RWPE2 (cell line): ENCODE results near the gene LAMTOR4.

ENCODE experiments used
- ATAC-seq: fragments of 200-7000 bp; cut with Tn5 transposase; 3 replicates; pipeline ENCODE4 v1.9.1; 2021; ENCODE audit warnings: low read depth
- DNase-seq: peaks from one replicate; pipeline ENCODE4 v3.0.0-alpha.2; 2020; ENCODE audit warnings: low spot score
- H3K27ac ChIP-seq: fragments of 450-650 bp; 2 replicates; pipeline ENCODE4 v1.5.1; 2017; ENCODE audit warnings: mild to moderate bottlenecking; ENCODE audit not compliant: poor library complexity, severe bottlenecking
- H3K27me3 ChIP-seq: fragments of 250-450 bp; sonication (Bioruptor Pico); 2 replicates; pipeline ENCODE4 v1.5.1; 2021; ENCODE audit warnings: mild to moderate bottlenecking, moderate library complexity; ENCODE audit not compliant: insufficient read depth, poor library complexity, severe bottlenecking
- H3K36me3 ChIP-seq: fragments of 250-450 bp; sonication (Bioruptor Pico); 2 replicates; pipeline ENCODE4 v1.5.1; 2020; ENCODE audit warnings: low read depth, mild to moderate bottlenecking, moderate library complexity
- H3K4me1 ChIP-seq: fragments of 250-450 bp; sonication (Bioruptor Pico); 2 replicates; pipeline ENCODE4 v1.5.1; 2021; ENCODE audit warnings: mild to moderate bottlenecking, moderate library complexity; ENCODE audit not compliant: insufficient read depth, poor library complexity, severe bottlenecking
- H3K4me3 ChIP-seq: fragments of 250-450 bp; sonication (Bioruptor Pico); 2 replicates; pipeline ENCODE4 v1.5.1; 2021; ENCODE audit warnings: mild to moderate bottlenecking, moderate library complexity; ENCODE audit not compliant: severe bottlenecking
- H3K9me3 ChIP-seq: fragments of 250-450 bp; sonication (Bioruptor Pico); 2 replicates; pipeline ENCODE4 v1.5.1; 2021; ENCODE audit warnings: mild to moderate bottlenecking, moderate library complexity; ENCODE audit not compliant: severe bottlenecking
- CTCF ChIP-seq: fragments of 450-650 bp; IDR thresholded peaks from one replicate; pipeline ENCODE4 v1.5.1; 2017; ENCODE audit warnings: mild to moderate bottlenecking, moderate library complexity; ENCODE audit not compliant: poor library complexity, severe bottlenecking

The LAMTOR4 gene

GRCh38 chr7:100148559-100149328 lies at the start of gene LAMTOR4:
Gene LAMTOR4 (plus strand): TSS chr7:100148918. CDS start chr7:100148973, 55 bp downstream.
- H3K36me3 ChIP-seq = peaks cover 33% of the 10 kb centered on the region; the same call in 1 of the 2 replicates
- H3K27me3 ChIP-seq = no peaks in the 10 kb centered on the region
- TF ChIP-seq CTCF = no peak
- H3K27ac ChIP-seq = peak within 1 kb of the TSS; percentile 32
- H3K4me3 ChIP-seq = peak within 1 kb of the TSS; percentile 69
- ATAC-seq (peak; percentile 99), DNase-seq (peak; percentile 99)
- H3K9me3 ChIP-seq = no peaks in the 10 kb centered on the region
- H3K4me1 ChIP-seq = peaks cover 8% of the 10 kb centered on the region

DNA sequence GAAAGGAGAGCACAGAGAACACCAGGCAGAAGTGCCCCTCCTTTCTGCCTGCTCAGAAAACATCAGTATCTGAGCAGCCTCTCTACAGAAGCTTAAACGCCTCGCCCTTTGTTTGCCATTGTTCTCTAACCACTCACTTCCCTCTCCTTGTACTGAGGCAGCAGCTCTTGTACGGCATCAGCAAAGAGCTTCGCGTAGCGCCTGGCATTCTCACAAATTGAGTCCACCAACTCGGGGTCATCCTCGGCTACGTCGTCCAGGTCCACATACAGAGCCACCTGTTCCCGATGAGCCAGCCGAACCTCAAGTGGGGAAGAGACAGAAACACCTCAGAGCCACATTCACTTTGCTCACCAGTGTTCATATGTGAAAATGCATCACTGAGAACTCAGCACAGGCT lies 49.3 kb upstream of the LAMTOR4 start:
- Histone ChIP-seq H3K36me3 (peaks cover 57% of the 10 kb centered on the region), H3K4me1 (peaks cover 4% of the 10 kb centered on the region), H3K27me3 (no peaks in the 10 kb centered on the region), H3K27ac (peak overlapping the region; percentile 94), H3K4me3 (no peak overlapping the region), H3K9me3 (no peaks in the 10 kb centered on the region)
- ATAC-seq (no peak), DNase-seq (no peak)
- no peak for TF ChIP-seq CTCF

GRCh38 chr7:100100420-100101015 lies 48.2 kb upstream of the LAMTOR4 start:
- H3K27me3 ChIP-seq = no peaks in the 10 kb centered on the region
- peak overlapping the region; percentile 94 for H3K27ac ChIP-seq
- DNase-seq = peak; percentile 91
- TF ChIP-seq CTCF = no peak
- H3K36me3 ChIP-seq = peaks cover 52% of the 10 kb centered on the region
- H3K9me3 ChIP-seq = no peaks in the 10 kb centered on the region
- peaks cover 4% of the 10 kb centered on the region for H3K4me1 ChIP-seq
- ATAC-seq = peak; percentile 76
- peak overlapping the region; percentile 88 for H3K4me3 ChIP-seq

DNA sequence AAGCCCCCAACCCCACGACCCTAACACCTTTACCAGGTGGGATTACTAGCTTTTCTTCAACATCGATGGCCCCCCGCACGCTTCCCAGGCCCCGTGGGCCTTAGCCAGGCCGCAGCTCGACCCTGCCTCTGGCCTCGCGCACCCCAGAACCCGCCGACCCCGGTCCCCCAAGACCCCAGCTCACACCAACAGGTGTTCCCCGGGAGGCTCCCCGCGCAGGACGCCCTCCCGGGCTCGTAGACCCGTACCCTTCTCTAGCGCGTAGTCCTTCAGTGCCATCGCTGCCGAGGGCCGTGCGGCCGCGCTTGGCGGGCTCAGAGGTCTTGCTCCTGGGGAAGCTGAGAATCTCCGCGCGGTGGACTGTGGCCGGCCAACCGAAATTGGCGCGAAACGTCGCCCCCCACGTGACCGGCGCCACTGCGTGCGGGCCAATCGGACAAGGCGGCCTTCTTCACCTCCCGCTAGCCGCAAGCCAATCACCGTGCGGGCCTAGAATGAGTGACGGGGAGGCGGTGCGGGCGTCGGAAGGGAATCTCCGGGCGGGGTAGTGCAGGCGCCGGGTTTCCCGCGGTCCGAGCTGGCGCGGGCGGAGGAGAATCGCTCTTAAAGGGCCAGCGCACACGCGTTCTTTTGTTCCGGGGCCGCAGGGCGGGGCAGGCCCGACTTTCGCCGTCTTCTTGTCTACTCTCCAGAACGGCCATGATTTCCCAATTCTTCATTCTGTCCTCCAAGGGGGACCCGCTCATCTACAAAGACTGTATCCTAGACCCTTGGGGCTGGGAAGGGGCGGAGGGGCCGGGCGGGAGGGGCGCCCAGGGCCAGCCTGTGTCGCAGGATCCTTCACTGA lies 47.5 kb upstream of the LAMTOR4 start, which contains the start of the genes AP4M1 and MCM7:
Gene AP4M1 (plus strand): TSS at position 628 of the 847 bp plus-strand sequence. CDS start 72 bp downstream, at position 700.
Gene MCM7 (minus strand): TSS at position 382 of the 847 bp plus-strand sequence. CDS start 103 bp downstream, at position 279.
- peaks cover 45% of the 10 kb centered on the region for H3K36me3 ChIP-seq
- peak within 1 kb of the TSS; percentile 88 for H3K4me3 ChIP-seq
- H3K27ac ChIP-seq = peak within 1 kb of the TSS; percentile 94
- H3K27me3 ChIP-seq = no peaks in the 10 kb centered on the region
- no peak for TF ChIP-seq CTCF
- no peaks in the 10 kb centered on the region for H3K9me3 ChIP-seq
- peaks cover 4% of the 10 kb centered on the region for H3K4me1 ChIP-seq
- DNase-seq (peak; percentile 99), ATAC-seq (peak; percentile 89)
